ENCODE data around the gene ZNF611. TPM values are rescaled to one million over a fixed set of nuclear protein-coding genes. Genes with fewer than 3 reads are reported as not detected.
A peak's percentile ranks its signal among the peaks of the same experiment; 100 is the strongest.
"Not testable (repeated sequence)": the region's sequence is repeated elsewhere in the genome, so short reads cannot be mapped to it uniquely, and the experiment has no call there.

Gene ZNF611
- total and polyA plus RNA-seq, 5 experiments from 2014 or later = 20.9 to 54.8 (median 34.8) TPM

DNA sequence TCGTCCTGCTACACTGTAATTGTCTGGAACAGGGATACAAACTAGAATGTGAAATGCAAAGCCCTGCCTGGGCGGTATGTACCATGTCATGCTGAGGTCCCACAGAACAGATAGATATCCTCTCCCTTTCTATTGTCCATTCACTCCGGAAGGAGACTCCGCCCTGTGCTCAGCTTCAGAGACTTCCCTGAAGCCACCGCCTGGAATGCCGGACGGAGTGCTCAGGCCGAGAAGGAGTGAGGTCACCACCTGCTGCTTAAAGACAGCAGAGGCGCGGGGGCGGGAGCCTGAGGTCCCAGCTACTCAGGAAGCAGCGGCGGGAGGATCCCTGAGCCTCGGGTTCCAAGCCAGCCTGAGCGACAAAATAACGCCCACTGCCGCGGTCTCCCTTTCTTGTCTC is 890 bp upstream of the ZNF611 start:
- DNase-seq (no peak), ATAC-seq (no peak)
- H3K4me1 Mint-ChIP-seq = peaks cover 13 to 34% (median 27%) of the 10 kb centered on the region in 4 donors
- peaks cover 0 to 6% (median 2%) of the 10 kb centered on the region in 3 donors for H3K36me3 Mint-ChIP-seq
- H3K27me3 Mint-ChIP-seq = peaks cover 0 to 2% (median 0%) of the 10 kb centered on the region in 5 donors
- no peaks in the 10 kb centered on the region for H3K9me3 Mint-ChIP-seq
- POLR2A ChIA-PET = interaction anchor here (1.0 to 1.2 kb wide), 3 partner anchors 49 to 134 kb away, joined by 3 to 4 read pairs (median 3); no protein-coding TSS in a partner anchor
- H3K4me3 Mint-ChIP-seq = peak overlapping the region; percentile 81 to 97 (median 94)
- H3K27ac Mint-ChIP-seq = peak overlapping the region; percentile 93 to 98 (median 96)

DNA sequence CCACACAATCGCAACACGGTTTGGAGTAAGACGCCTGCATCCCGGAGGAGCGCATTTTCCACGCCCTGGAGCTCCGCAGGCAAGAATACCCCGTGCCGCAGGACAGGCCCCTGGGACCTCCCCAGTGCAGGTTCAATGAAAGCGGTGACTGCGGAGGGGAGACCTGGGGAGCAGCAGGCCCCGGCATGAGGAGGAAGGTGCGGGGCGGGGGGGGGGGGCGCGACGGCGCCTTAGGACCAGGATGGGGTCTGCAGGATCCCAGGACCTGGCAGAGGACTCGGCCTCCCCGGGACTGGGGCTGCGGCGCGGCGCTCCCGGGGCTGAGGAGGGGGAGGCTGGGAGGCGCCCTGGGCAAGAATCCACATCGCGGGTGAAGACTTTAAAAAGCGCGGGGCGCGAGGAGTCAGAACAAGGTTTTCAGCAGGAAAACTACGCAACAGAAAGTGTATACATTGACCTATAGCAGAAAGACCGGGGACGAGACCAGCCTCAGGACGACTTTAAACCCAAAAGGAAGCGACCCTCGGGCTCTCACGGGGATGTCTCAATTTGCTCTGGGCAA is 432 bp downstream of the ZNF611 start:
- peaks cover 15 to 41% (median 29%) of the 10 kb centered on the region in 4 donors for H3K4me1 Mint-ChIP-seq
- peaks cover 4 to 14% (median 11%) of the 10 kb centered on the region in 3 donors for H3K36me3 Mint-ChIP-seq
- H3K27ac Mint-ChIP-seq = peak overlapping the region; percentile 93 to 98 (median 96)
- DNase-seq (peak in 1 of 10 donors; percentile 12), ATAC-seq (peak; percentile 36 to 48)
- peaks cover 0 to 2% (median 0%) of the 10 kb centered on the region in 5 donors for H3K27me3 Mint-ChIP-seq
- H3K9me3 Mint-ChIP-seq = peaks cover 0 to 7% (median 0%) of the 10 kb centered on the region in 9 donors
- H3K4me3 Mint-ChIP-seq = peak overlapping the region; percentile 81 to 97 (median 94)
- POLR2A ChIA-PET = interaction anchor here (0.7 kb wide), 1 partner anchor 313 kb away, joined by 4 read pairs; no protein-coding TSS in a partner anchor

DNA sequence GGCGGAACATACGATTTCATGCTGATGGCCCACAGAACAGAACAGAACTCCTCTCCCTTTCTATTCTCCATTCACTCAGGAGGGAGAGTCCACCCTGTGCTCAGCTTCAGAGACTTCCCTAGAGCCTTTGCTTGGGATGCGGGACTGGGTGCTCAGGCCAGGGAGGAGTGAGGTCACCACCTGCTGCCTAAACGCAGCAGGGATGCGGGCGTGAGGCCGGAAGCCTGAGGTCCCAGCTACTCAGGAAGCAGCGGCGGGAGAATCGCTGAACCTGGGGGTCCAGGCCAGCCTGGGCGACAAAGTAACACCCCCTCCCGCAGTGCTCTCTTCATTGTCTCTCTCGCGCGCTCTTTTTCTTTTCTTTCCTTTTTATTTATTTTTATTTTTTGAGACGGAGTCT is 8.8 kb downstream of the ZNF611 start:
- peaks cover 10% of the 10 kb centered on the region in 4 donors for H3K4me1 Mint-ChIP-seq
- POLR2A ChIA-PET, H3K4me3 Mint-ChIP-seq, DNase-seq, H3K27me3 Mint-ChIP-seq, ATAC-seq, H3K27ac Mint-ChIP-seq: not testable (repeated sequence)
- peaks cover 0 to 53% (median 24%) of the 10 kb centered on the region in 9 donors for H3K9me3 Mint-ChIP-seq
- peaks cover 27 to 82% (median 75%) of the 10 kb centered on the region in 3 donors for H3K36me3 Mint-ChIP-seq

- H3K4me3 Mint-ChIP-seq = no peak overlapping the region
- H3K36me3 Mint-ChIP-seq = peaks cover 27 to 81% (median 76%) of the 10 kb centered on the region in 3 donors
- POLR2A ChIA-PET = no interaction called here
- H3K4me1 Mint-ChIP-seq = peaks cover 7 to 10% (median 10%) of the 10 kb centered on the region in 4 donors
- H3K27me3 Mint-ChIP-seq = no peaks in the 10 kb centered on the region
- ATAC-seq (no peak), DNase-seq (no peak)
- H3K27ac Mint-ChIP-seq = no peak overlapping the region
- H3K9me3 Mint-ChIP-seq = peaks cover 0 to 56% (median 24%) of the 10 kb centered on the region in 9 donors
Measured at GRCh38 chr19:52725528-52725961, 9.3 kb downstream of the ZNF611 start.

DNA sequence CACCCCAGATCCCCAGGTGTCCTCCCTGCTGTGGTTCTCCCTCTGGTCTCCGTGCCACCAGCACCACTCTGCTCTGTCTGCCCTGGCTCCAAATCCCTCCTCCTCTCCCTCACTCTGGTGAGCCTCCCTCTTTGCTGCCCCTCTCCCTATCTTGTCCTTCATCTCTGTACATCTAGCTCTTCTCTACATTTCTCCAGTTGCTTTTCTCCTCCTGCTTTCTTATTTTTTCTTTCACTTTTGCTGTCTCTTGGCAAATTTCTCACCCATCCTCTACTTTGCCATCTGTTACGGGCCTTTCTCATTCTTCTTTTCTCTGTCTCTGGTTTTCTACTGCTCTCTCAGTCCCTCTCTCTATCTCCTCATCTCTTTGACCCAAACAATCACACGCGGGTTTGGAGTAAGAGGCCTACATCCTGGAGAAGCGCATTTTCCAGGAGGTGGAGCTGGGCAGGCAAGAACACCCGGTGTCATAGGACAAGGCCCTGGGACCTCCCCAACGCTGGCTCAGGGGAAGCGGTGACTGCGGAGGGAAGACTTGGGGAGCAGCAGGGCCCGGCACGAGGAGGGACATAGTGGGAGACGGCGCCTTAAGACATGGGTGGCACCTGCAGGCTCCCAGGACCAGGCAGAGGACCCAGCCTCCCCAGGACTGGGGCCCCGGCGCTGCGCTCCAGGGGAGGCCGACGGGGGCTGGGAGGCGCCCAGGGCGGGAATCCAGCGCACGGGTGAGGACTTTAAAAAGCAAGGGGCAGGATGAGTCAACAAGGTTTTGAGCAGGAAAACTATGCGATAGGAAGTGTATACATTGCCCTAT is 9.9 kb downstream of the ZNF611 start:
- peaks cover 7 to 10% (median 9%) of the 10 kb centered on the region in 4 donors for H3K4me1 Mint-ChIP-seq
- peaks cover 0 to 56% (median 25%) of the 10 kb centered on the region in 9 donors for H3K9me3 Mint-ChIP-seq
- DNase-seq = no peak
- H3K27ac Mint-ChIP-seq = peak overlapping the region in 5 of 10 donors; percentile 45 to 80 (median 63)
- peaks cover 29 to 82% (median 76%) of the 10 kb centered on the region in 3 donors for H3K36me3 Mint-ChIP-seq
- no peaks in the 10 kb centered on the region for H3K27me3 Mint-ChIP-seq
- POLR2A ChIA-PET = no interaction called here
- peak overlapping the region in 1 of 10 donors; percentile 45 for H3K4me3 Mint-ChIP-seq
- ATAC-seq = no peak

DNA sequence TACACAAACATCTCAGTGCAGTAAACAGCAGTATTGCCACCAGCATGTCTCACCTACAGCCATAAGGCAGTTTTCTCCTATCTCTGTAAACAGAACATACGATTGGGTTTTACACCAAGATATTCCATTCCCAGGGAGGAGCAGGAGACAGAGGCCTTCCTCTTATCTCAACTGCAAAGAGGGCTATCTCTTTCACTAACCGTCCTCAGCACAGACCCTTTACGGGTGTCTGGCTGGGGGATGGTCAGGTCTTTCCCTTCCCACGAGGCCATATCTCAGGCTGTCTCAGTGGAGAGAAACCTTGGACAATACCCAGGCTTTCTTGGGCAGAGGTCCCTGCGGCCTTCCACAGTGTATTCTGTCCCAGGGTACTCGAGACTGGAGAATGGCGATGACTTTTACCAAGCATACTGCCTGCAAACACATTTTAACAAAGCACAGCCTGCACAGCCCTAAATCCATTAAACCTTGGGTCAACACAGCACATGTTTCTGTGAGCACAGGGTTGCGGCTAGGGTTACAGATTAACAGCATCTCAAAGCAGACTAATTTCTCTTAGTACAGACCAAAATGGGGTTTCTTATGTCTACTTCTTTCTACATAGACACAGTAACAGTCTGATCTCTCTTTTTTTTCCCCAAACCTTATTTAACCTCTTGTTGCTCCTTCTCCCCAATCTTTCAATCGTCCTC is 10.8 kb downstream of the ZNF611 start:
- Mint-ChIP-seq H3K9me3 (peaks cover 0 to 60% (median 30%) of the 10 kb centered on the region in 9 donors), H3K27ac (peak overlapping the region in 3 of 10 donors; percentile 31 to 66 (median 45)), H3K4me1 (peaks cover 10 to 17% (median 12%) of the 10 kb centered on the region in 4 donors), H3K36me3 (peaks cover 34 to 85% (median 79%) of the 10 kb centered on the region in 3 donors)
- ATAC-seq, DNase-seq, H3K4me3 Mint-ChIP-seq, H3K27me3 Mint-ChIP-seq, POLR2A ChIA-PET: not testable (repeated sequence)

DNA sequence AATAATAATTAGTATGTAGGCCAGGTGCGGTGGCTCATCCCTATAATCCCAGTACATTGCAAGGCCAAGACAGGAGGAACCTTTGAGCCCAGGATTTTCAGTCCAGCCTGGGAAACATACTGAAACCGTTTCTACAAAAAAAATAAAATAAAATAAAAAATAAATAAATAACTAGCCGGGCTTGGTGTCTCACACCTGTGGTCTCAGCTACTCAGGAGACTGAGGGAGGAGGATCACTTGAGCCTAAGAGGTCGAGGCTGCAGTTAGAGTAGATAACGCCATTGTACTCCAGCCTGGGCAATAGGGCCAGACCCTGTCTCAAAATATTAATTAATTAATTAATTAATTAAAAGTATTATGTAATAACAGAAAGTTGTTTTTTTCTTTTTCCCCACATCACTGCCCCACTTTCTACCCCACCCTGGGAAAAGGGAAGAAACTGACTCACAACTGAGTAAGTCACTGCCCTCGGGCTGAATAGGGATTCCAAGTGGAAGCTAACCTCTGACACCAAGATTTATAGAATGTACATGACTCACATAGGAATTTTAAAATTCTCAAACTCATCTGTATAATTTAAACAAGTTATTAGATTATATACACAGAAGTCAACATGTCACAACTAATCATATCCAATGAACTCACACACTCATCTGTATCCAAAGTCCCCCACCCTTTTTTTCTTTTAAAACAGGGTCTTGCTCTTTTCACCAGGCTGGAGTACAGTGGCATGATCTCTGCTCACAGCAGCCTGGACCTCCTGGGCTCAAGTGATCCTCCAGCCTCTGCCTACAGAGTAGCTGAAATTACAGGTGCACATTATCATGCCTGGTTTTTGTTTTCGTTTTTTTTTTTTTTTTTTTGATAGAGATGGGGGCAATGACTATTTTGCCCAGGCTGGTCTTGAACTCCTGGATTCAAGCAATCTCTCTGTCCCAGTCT is 12.5 kb downstream of the ZNF611 start:
- H3K4me3 Mint-ChIP-seq = no peak overlapping the region
- DNase-seq (no peak), ATAC-seq (no peak)
- H3K36me3 Mint-ChIP-seq = peaks cover 30 to 76% (median 69%) of the 10 kb centered on the region in 3 donors
- no peaks in the 10 kb centered on the region for H3K27me3 Mint-ChIP-seq
- POLR2A ChIA-PET = interaction anchor here (0.7 kb wide), 1 partner anchor 23 kb away, joined by 4 read pairs; no protein-coding TSS in a partner anchor
- H3K4me1 Mint-ChIP-seq = peaks cover 8 to 21% (median 12%) of the 10 kb centered on the region in 4 donors
- H3K9me3 Mint-ChIP-seq = peaks cover 0 to 65% (median 30%) of the 10 kb centered on the region in 9 donors
- H3K27ac Mint-ChIP-seq = no peak overlapping the region

DNA sequence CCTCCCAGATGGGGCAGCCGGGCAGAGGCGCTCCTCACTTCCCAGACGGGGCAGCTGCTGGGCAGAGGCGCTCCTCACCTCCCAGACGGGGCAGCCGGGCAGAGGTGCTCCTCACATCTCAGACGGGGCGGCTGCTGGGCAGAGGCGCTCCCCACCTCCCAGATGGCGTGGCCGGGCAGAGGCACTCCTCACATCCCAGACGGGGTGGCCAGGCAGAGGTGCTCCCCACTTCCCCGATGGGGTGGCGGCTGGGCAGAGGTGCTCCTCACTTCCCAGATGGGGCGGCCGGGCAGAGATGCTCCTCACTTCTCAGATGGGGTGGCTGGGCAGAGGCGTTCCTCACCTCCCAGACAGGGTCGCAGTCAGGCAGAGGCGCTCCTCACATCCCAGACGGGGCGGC is 14.3 kb downstream of the ZNF611 start:
- POLR2A ChIA-PET, H3K4me3 Mint-ChIP-seq, H3K27ac Mint-ChIP-seq, H3K27me3 Mint-ChIP-seq, ATAC-seq, DNase-seq: not testable (repeated sequence)
- H3K4me1 Mint-ChIP-seq = peaks cover 11 to 29% (median 22%) of the 10 kb centered on the region in 4 donors
- peaks cover 36 to 68% (median 64%) of the 10 kb centered on the region in 3 donors for H3K36me3 Mint-ChIP-seq
- H3K9me3 Mint-ChIP-seq = peaks cover 0 to 81% (median 30%) of the 10 kb centered on the region in 9 donors

- peaks cover 4 to 31% (median 24%) of the 10 kb centered on the region in 4 donors for H3K4me1 Mint-ChIP-seq
- ATAC-seq = no peak
- H3K27me3 Mint-ChIP-seq = no peaks in the 10 kb centered on the region
- peaks cover 30 to 73% (median 66%) of the 10 kb centered on the region in 3 donors for H3K36me3 Mint-ChIP-seq
- DNase-seq = no peak
- H3K27ac Mint-ChIP-seq = peak overlapping the region in 3 of 10 donors; percentile 82 to 84 (median 82)
- H3K4me3 Mint-ChIP-seq = no peak overlapping the region
- POLR2A ChIA-PET = no interaction called here
- peaks cover 0 to 85% (median 12%) of the 10 kb centered on the region in 9 donors for H3K9me3 Mint-ChIP-seq
Measured at GRCh38 chr19:52716522-52716921, 18.3 kb downstream of the ZNF611 start.

- peak in 2 of 10 donors; percentile 11 to 26 for DNase-seq
- Mint-ChIP-seq H3K36me3 (peaks cover 34 to 73% (median 66%) of the 10 kb centered on the region in 3 donors), H3K9me3 (peaks cover 0 to 84% (median 15%) of the 10 kb centered on the region in 9 donors), H3K27ac (peak overlapping the region in 6 of 10 donors; percentile 67 to 84 (median 80)), H3K4me1 (peaks cover 4 to 31% (median 25%) of the 10 kb centered on the region in 4 donors), H3K4me3 (peak overlapping the region in 2 of 10 donors; percentile 30 to 42)
- ATAC-seq, POLR2A ChIA-PET, H3K27me3 Mint-ChIP-seq: not testable (repeated sequence)
Measured at GRCh38 chr19:52715902-52716301, 18.9 kb downstream of the ZNF611 start.

- POLR2A ChIA-PET, ATAC-seq, DNase-seq, H3K27me3 Mint-ChIP-seq: not testable (repeated sequence)
- H3K27ac Mint-ChIP-seq = peak overlapping the region in 6 of 10 donors; percentile 49 to 84 (median 74)
- H3K4me3 Mint-ChIP-seq = peak overlapping the region in 2 of 10 donors; percentile 30 to 42
- peaks cover 4 to 31% (median 25%) of the 10 kb centered on the region in 4 donors for H3K4me1 Mint-ChIP-seq
- peaks cover 0 to 87% (median 18%) of the 10 kb centered on the region in 9 donors for H3K9me3 Mint-ChIP-seq
- peaks cover 37 to 75% (median 70%) of the 10 kb centered on the region in 3 donors for H3K36me3 Mint-ChIP-seq
Measured at GRCh38 chr19:52715330-52715729, 19.5 kb downstream of the ZNF611 start.

Data from naive thymus-derived CD8-positive, alpha-beta T cell (primary cell).